Subcutaneous adipose tissue (tissue), 4 donors: Measurements from ENCODE around the gene RRAD. TPM values are rescaled to one million over a fixed set of nuclear protein-coding genes. Genes with fewer than 3 reads are reported as not detected.

Source experiments
- CTCF ChIP-seq: fragments of 450-650 bp; IDR thresholded peaks from one replicate; pipeline ENCODE4 v1.5.1; 2016; ENCODE audit warnings: low read depth, mild to moderate bottlenecking, control low read depth, antibody characterized with exemption, moderate library complexity
- total RNA-seq, 4 donors: library from RNA; depleted of rRNA; stranded (reverse); fragments of >200 nt; gene quantifications; one replicate each; pipeline ENCODE4 v1.1.0, GENCODE V29; 2016

The RRAD gene
- total RNA-seq, 4 donors from 2014 or later, result 2.4 to 15.9 (median 9.8) TPM

- no peak for TF ChIP-seq CTCF
These were observed 34.0 kb downstream of the RRAD start for GRCh38 chr16:66891360-66891759.

GRCh38 chr16:66890799-66891198, 34.5 kb downstream of the RRAD start:
- TF ChIP-seq CTCF, result no peak

GRCh38 chr16:66889622-66890021, 35.7 kb downstream of the RRAD start:
- TF ChIP-seq CTCF, result no peak

- TF ChIP-seq CTCF, result no peak
These were observed 36.4 kb downstream of the RRAD start for GRCh38 chr16:66888647-66889615.

GRCh38 chr16:66886914-66887313, 38.4 kb downstream of the RRAD start:
- TF ChIP-seq CTCF, result no peak

- no peak for TF ChIP-seq CTCF
These were observed 39.0 kb downstream of the RRAD start for GRCh38 chr16:66886321-66886720.

GRCh38 chr16:66885491-66885890, 39.8 kb downstream of the RRAD start:
- TF ChIP-seq CTCF, result no peak
